GM19328 (cell line): ENCODE data around the gene SLC9A9.

Experiments
- ATAC-seq: cut with Tn5 transposase; IDR thresholded peaks from one replicate; pipeline ENCODE4 v1.9.1; 2021; ENCODE audit warnings: mild to moderate bottlenecking, moderate library complexity; ENCODE audit not compliant: unreplicated experiment

SLC9A9 gene

GRCh38 chr3:143375698-143376097 is 472.6 kb downstream of the SLC9A9 start:
- ATAC-seq, result no peak

DNA sequence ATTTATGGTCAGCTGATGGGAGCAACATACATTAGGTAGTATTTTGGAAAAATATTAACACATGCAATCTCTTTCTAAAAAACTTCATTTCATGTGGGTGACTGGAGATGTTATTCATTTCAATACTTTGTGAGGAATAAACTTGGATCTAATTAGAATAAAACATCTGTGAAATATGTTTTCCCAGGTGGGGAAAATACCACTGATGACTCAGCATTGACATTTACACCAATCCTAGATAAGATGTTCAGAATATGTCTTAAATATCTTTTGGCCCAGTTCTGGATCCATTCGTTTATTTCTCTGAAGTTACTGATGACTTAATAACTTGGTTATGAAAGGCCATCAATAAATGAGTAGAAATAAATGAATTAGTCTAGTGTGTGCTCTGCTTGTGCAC is 481.1 kb downstream of the SLC9A9 start:
- ATAC-seq, result no peak

DNA sequence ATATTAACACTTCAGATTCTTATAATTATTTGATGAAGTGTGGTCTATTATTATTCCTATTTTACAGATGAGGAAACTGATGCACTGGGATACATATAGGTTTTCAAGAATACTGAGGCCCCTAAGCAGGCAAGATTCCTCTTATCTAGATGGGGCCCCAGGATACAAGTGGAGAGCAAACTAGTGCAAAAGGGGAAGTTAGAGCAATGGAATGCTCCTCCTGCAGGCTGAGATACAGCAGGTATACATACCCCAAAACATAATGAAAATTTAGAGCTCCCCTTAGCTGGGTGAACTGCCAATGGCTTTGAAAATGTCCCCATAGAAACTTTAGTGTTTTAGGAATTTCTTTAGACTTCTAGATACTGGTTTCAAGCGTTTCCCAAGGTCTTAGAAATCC is 481.6 kb downstream of the SLC9A9 start:
- no peak for ATAC-seq

DNA sequence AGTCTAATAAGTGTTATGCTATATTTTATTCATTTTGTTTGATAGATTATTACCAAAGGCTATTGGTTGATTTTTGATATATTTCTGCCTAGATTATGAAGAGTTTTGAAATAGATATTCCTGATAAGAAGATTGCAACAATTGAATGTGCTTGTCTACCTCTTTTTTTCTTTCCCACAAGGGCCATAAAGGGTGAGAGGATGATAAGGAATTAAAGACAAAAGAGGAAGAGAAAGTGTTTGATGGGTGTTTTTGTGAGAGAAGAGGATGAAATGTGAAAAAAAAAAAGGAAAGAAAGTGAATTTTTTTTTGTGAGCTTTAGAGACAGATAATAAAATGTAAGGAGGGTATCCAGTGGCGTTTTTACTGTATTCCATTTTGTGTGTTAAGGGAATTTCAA is 484.3 kb downstream of the SLC9A9 start:
- no peak for ATAC-seq

GRCh38 chr3:143363276-143363675 is 485.0 kb downstream of the SLC9A9 start:
- no peak for ATAC-seq

DNA sequence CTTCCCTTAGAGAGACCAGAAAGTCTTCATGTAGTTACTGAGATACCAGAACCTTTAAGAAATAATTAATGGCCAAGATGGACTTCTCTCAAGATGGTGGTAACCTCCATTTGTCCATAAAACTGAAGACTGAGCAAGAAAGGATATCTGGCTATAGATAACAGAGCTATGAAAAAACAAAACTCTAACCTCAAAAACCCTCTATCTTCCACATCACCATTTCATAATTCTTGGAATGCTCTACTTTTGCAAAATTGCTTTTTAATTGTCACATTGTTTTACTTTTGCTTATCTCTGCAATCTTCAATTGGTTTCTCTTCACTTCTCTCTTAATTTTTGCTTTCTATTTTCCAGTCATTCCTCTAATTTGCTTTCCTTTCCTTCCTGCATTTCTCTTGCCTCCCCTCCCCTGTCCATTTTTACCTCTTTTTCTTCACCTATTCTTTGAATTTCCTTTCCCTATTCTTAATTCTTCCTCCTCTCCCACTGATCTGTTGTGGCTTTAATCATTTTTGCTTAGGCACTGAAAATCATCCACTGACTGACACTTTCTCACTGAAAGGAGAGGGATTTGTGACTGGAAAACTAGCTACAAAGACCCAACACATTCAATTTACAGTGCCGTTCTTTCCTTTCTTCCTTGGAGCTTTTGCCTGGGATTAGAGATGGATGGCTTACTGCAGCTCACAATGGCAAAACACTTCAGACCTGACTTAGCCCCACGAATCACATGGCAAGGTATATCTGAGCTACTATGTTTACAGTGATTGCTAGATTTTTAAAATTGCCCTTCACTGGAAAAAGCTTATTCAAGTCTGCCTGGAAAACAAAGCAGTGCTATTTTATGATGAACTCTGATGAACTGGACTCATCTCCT is 485.9 kb downstream of the SLC9A9 start:
- no peak for ATAC-seq

DNA sequence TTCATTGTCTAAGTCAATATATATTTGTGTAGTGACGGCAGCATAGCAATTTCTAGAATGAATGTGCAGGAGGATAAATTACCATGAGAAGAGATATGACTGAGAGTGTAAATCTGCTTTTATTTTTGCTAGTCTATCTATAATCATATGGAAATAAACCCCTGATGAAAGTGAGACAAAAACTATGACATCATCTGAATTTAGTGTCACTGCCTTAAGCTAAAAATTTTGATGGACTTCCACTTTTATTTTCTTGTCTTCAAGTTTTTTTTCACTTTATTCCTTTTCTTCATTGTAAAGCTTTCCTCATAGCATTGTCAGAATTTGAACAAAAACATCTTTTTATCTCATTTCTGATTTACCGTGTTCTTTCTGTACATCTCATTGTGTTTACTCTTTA is 486.7 kb downstream of the SLC9A9 start:
- ATAC-seq, result no peak

DNA sequence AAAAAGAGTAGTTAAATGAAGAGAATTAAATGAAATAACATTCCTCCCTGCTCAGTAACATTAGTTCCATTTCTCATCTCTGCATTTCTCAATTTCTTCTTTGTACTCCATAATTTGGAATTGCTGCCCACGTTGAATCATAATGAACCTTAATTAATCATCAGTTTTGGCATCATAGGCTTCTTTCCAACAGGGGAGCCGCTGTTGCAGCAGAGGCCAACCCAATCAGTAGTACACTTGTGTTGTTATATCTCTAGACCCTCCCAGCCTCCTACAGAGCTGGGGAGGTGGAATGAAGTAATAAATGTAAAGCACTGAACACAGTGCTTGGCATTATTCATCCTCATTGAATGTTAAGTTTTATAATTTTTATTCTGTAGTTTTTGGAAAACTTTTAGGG is 488.0 kb downstream of the SLC9A9 start:
- ATAC-seq, result no peak

- no peak for ATAC-seq
Measured at GRCh38 chr3:143358793-143359491, 489.3 kb downstream of the SLC9A9 start.

DNA sequence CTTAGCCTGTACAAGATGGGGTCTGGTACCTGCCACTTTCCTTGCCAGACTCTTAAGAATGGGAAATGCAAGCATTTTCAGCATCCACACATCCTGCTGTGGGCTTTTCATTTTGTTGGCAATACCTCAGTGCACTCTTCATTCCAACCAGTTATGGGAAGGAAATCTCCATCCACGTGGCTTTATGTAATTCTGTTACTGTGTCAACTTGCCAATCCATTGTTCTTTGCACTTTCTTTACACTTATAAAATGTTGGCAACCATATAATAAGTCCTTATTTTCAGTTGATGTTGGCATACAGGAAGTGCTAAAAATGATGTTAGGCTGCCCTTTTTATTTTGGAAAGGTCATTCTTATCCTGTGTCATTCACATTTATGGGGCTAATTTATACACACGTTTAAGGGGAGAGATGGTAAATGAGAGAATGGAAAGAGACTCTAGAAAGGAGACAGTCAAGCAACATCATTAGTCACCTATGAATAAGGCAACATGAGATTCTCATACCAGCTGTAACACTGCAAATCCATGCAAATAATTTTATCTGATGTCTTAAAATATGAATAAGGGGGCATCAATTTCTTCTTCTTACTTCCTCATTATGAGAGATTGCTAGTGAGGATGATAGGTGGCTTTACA is 490.0 kb downstream of the SLC9A9 start:
- ATAC-seq, result no peak

DNA sequence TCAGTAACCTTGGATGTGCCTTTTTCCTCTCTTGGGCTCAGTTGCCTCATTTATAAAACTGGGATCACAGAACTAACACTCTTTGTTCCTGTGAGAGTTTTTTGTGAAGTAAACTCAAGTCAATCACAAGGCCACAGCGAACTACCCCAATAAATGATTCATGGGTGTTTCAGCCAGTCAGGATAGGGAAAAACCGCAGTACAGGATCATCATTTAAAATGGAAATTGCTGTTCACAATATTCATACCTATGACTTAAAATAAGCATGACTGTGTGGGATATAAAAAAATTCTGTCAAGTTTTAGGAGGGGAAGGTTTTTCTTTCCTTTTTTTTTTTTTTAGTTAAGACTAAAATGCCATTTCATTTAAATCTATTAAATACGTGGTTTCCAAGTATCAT is 490.6 kb downstream of the SLC9A9 start:
- no peak for ATAC-seq

- ATAC-seq, result no peak
Measured at GRCh38 chr3:143356839-143357238, 491.4 kb downstream of the SLC9A9 start.

GRCh38 chr3:143354342-143354741 is 493.9 kb downstream of the SLC9A9 start:
- no peak for ATAC-seq

- no peak for ATAC-seq
Measured at GRCh38 chr3:143352850-143353550, 495.3 kb downstream of the SLC9A9 start.

DNA sequence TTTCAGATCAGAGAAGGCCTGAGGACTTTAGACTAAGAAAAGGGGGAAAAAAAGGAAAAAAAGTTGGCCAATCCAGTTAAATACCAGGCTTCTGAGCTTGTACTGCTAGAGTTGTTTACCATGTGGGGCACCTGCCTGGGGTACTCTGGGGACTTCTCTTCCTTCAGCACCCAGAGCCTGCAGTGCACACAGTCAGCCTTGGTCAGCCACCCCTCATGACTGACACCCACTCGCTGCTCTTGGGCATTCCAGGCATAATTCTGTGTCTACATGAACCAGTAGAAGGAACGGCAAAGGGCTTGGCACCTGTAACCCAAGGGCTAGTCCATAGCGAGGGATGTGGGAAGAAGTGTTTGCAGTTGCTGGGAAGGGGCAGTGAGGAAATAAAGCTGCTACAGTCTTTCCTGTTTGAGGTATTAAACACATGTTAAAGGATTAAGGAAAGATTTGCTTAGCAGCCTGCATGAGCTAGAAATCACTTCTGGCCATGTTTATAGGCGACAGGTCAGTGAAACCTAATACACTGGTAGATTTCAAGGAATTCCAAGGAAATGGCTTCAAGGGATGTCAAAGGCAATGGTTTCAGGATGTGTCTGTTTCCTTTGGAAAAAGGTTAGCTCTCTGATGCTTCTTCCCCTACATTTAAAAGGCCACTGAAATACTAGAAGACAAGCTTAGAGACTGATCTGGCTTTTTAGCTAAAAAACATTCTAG is 496.2 kb downstream of the SLC9A9 start:
- no peak for ATAC-seq

- no peak for ATAC-seq
Measured at GRCh38 chr3:143351354-143351753, 496.9 kb downstream of the SLC9A9 start.

DNA sequence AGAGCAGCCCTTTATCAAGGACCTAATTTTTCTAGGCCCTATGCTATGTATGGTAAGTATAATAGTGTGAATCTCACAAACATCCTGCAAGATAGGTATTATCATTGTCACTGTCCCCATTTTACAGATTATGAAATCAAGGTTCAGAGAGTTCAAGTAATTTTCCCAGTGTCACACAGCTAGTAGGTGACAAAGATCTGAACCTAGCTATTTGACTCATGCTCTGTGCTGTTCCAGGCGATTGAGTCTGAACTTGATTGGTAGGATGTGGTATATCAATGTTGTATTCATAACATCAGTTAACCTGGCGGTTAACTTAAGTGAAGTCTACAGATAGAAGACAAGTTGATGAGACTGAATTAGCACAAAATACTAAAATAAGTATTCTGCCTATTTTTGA is 498.8 kb downstream of the SLC9A9 start:
- no peak for ATAC-seq

- ATAC-seq, result no peak
Measured at GRCh38 chr3:143348486-143349327, 499.6 kb downstream of the SLC9A9 start.

DNA sequence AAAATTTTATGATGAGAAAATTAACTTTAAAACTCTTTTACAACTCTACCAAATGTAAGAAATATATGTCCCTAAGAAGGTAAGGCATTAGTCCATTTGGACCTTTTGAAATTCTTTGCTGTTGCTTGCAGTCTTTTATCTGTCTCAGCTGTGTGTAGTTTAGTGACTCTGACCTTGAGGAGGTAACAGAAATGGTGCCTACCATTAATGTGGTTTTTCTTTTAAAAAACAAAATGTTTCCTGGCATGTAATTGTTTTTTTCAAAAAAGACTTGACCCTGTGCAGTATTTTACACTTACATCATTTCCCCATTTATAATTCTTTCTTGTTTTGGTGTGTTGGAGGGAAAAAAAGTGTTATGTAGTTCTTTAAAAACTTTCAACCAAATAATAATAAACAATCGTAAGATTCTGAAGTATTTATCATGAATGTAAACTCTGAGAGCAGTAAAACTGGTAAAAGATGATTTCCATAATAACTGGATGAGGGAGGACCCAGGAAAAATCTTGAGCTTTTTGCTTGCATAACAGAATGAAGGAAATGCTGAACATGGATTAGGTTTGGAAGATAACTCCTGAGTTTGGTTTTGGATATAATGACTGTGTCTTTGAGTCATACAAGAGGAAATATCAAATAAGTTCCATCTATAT is 503.6 kb downstream of the SLC9A9 start:
- ATAC-seq, result no peak
